Stomach (tissue), 9 donors: ENCODE data around the gene AARS1. TPM values are rescaled to one million over a fixed set of nuclear protein-coding genes. Genes with fewer than 3 reads are reported as not detected.

ENCODE experiments used
- DNase-seq, 2 donors: peaks; one replicate each; pipeline versions ENCODE4 v3.0.0 to v3.0.0-alpha.2; 2013 to 2019
- H3K27ac ChIP-seq, 5 donors: fragments of 200-600 bp in 4 of 5; sonication (generic) in 4 of 5; one replicate each; pipeline ENCODE4 v1.5.1; 2013 to 2019; ENCODE audit warnings: mild to moderate bottlenecking in 1 of 5, moderate library complexity in 1 of 5
- H3K27me3 ChIP-seq, 3 donors: fragments of 200-600 bp; sonication (generic); one replicate each; pipeline ENCODE4 v1.5.1; 2017 to 2019; ENCODE audit warnings: mixed run types in 1 of 3
- H3K36me3 ChIP-seq, 4 donors: fragments of 200-600 bp; sonication (generic); 1 replicate in 3 of 4; 2 replicates in 1 of 4; pipeline ENCODE4 v1.5.1; 2016 to 2019
- H3K4me1 ChIP-seq, 4 donors: fragments of 200-600 bp; sonication (generic); one replicate each; pipeline ENCODE4 v1.5.1; 2016 to 2019
- H3K4me3 ChIP-seq, 4 donors: fragments of 200-600 bp; sonication (generic) in 3 of 4; one replicate each; pipeline ENCODE4 v1.5.1; 2016 to 2019; ENCODE audit warnings: mild to moderate bottlenecking in 1 of 4
- H3K9me3 ChIP-seq, 4 donors: fragments of 200-600 bp; sonication (generic); one replicate each; pipeline ENCODE4 v1.5.1; 2016 to 2019
- CTCF ChIP-seq, 7 experiments: fragments of 450-650 bp in 4 of 7; fragments of 200-600 bp in 3 of 7; sonication (generic) in 3 of 7; IDR thresholded peaks; one replicate each; pipeline ENCODE4 v1.5.1; 2016 to 2019; ENCODE audit warnings: antibody characterized with exemption in 7 of 7, control low read depth in 2 of 7, mild to moderate bottlenecking in 1 of 7
- EP300 ChIP-seq: sonication (generic); formaldehyde crosslinking; IDR thresholded peaks from one replicate; pipeline ENCODE4 v1.6.1; 2017; ENCODE audit warnings: antibody characterized with exemption
- POLR2A ChIP-seq, 4 donors: fragments of 450-650 bp; IDR thresholded peaks; one replicate each; pipeline ENCODE4 v1.6.1; 2016; ENCODE audit warnings: antibody characterized with exemption in 4 of 4, control low read depth in 2 of 4, mild to moderate bottlenecking in 1 of 4, moderate library complexity in 1 of 4
- POLR2AphosphoS5 ChIP-seq, 3 donors: sonication (generic); formaldehyde crosslinking; IDR thresholded peaks; one replicate each; pipeline ENCODE4 v1.6.1; 2016; ENCODE audit warnings: antibody characterized with exemption in 3 of 3
- WGBS, 5 donors: extraction: QIAGEN DNeasy Blood & Tissue Kit in 3 of 5; methylation state at CpG; one replicate each; pipeline versions ENCODE4 v1.1.5 to v1.1.7; 2013 to 2018; 5-methylcytosine and 5-hydroxymethylcytosine counted together
- intact Hi-C: fragments of 100-400 bp; cut with DNase I; formaldehyde crosslinking; loops from one replicate; pipeline ENCODE4 v1.15.1; 2023; ENCODE audit warnings: low total_unique reads
- polyA plus RNA-seq, 3 donors: library from polyadenylated mRNA; stranded (reverse); fragments of 200-250 nt; gene quantifications; one replicate each; pipeline ENCODE4 v1.2.3, GENCODE V29; 2013
- total RNA-seq, 5 donors: library from RNA; depleted of rRNA; stranded (reverse); fragments of >200 nt; gene quantifications; one replicate each; pipeline versions ENCODE4 v1.1.0 to v1.2.3, GENCODE V29; 2014 to 2016
- donor health status: healthy with polysubstance abuse.
- donor health status: Bipolar disorder and iron deficiency.
- donor health status: healthy.

The AARS1 gene
- total and polyA plus RNA-seq, 8 donors = 26.7 to 143 (median 49.4) TPM

- Histone ChIP-seq H3K27ac (no peak overlapping the region), H3K27me3 (no peaks in the 10 kb centered on the region), H3K4me1 (peaks cover 5 to 36% (median 12%) of the 10 kb centered on the region in 4 donors), H3K36me3 (peaks cover 3 to 32% (median 19%) of the 10 kb centered on the region in 4 donors), H3K9me3 (peaks cover 0 to 7% (median 0%) of the 10 kb centered on the region in 4 donors), H3K4me3 (no peak overlapping the region)
- intact Hi-C loops = no loop called here
- DNase-seq = no peak
- 64 to 73% (median 68%) methylated on average over 3 of the region's 3 CpGs for WGBS, 5 donors
- TF ChIP-seq POLR2AphosphoS5 (IDR thresholded peaks at IDR 0.05) = no peak
- TF ChIP-seq POLR2A (IDR thresholded peaks at IDR 0.05) = no peak
- no peak for TF ChIP-seq CTCF (IDR thresholded peaks at IDR 0.05)
- TF ChIP-seq EP300 = no peak
Measured at GRCh38 chr16:70304892-70305448, 15.7 kb upstream of the AARS1 start.

GRCh38 chr16:70302745-70303144 is 13.4 kb upstream of the AARS1 start:
- intact Hi-C loops = no loop called here
- 29 to 44% (median 36%) methylated on average over 1 of the region's 1 CpG for WGBS, 5 donors
- Histone ChIP-seq H3K36me3 (peaks cover 3 to 32% (median 14%) of the 10 kb centered on the region in 4 donors), H3K27me3 (no peaks in the 10 kb centered on the region), H3K27ac (no peak overlapping the region), H3K9me3 (peaks cover 0 to 7% (median 0%) of the 10 kb centered on the region in 4 donors), H3K4me1 (peaks cover 18 to 51% (median 27%) of the 10 kb centered on the region in 4 donors), H3K4me3 (no peak overlapping the region)
- no peak for TF ChIP-seq EP300
- no peak for DNase-seq

- Histone ChIP-seq H3K36me3 (peaks cover 3 to 32% (median 12%) of the 10 kb centered on the region in 4 donors), H3K9me3 (peaks cover 0 to 7% (median 0%) of the 10 kb centered on the region in 4 donors), H3K27ac (no peak overlapping the region), H3K4me3 (no peak overlapping the region), H3K4me1 (peaks cover 18 to 52% (median 28%) of the 10 kb centered on the region in 4 donors), H3K27me3 (no peaks in the 10 kb centered on the region)
- intact Hi-C loops = no loop called here
- no peak for DNase-seq
- WGBS, 5 donors = 96 to 100% (median 99%) methylated on average over 1 of the region's 1 CpG
- no peak for TF ChIP-seq POLR2AphosphoS5 (IDR thresholded peaks at IDR 0.05)
- no peak for TF ChIP-seq EP300
- TF ChIP-seq POLR2A (IDR thresholded peaks at IDR 0.05) = no peak
- no peak for TF ChIP-seq CTCF (IDR thresholded peaks at IDR 0.05)
Measured at GRCh38 chr16:70301121-70301520, 11.8 kb upstream of the AARS1 start.

- peaks cover 18 to 35% (median 20%) of the 10 kb centered on the region in 4 donors for H3K4me1 ChIP-seq
- intact Hi-C loops = no loop called here
- peak; percentile 30 to 88 (median 86) for TF ChIP-seq POLR2AphosphoS5 (IDR thresholded peaks at IDR 0.05)
- peak in 1 of 4 donors; percentile 50 for TF ChIP-seq POLR2A (IDR thresholded peaks at IDR 0.05)
- peak in 1 of 7 experiments; percentile 6 for TF ChIP-seq CTCF (IDR thresholded peaks at IDR 0.05)
- no peak for TF ChIP-seq EP300
- peak within 1 kb of the TSS; percentile 94 to 99 (median 97) for H3K27ac ChIP-seq
- H3K27me3 ChIP-seq = no peaks in the 10 kb centered on the region
- 1 to 2% (median 1%) methylated on average over 35 to 37 of the region's 37 CpGs for WGBS, 5 donors
- peaks cover 3 to 32% (median 12%) of the 10 kb centered on the region in 4 donors for H3K36me3 ChIP-seq
- peak; percentile 83 to 96 for DNase-seq
- H3K4me3 ChIP-seq = peak within 1 kb of the TSS; percentile 66 to 96 (median 76)
- peaks cover 0 to 7% (median 0%) of the 10 kb centered on the region in 4 donors for H3K9me3 ChIP-seq
Measured at GRCh38 chr16:70298988-70299938, 10.0 kb upstream of the AARS1 start, which contains the start of gene DDX19B. DDX19B (plus strand) TSS chr16:70299186; CDS start chr16:70299298, 112 bp downstream.
